ENCODE measurements around the gene ADAP1.
"Not testable (repeated sequence)": the region's sequence is repeated elsewhere in the genome, so short reads cannot be mapped to it uniquely, and the experiment has no call there.

Gene ADAP1

GRCh38 chr7:935874-936385 lies 18.6 kb downstream of the ADAP1 start:
- no peak for FAIRE-seq

GRCh38 chr7:935164-935873 lies 19.2 kb downstream of the ADAP1 start:
- FAIRE-seq, result no peak

GRCh38 chr7:934469-935163 lies 19.9 kb downstream of the ADAP1 start:
- no peak for FAIRE-seq

DNA sequence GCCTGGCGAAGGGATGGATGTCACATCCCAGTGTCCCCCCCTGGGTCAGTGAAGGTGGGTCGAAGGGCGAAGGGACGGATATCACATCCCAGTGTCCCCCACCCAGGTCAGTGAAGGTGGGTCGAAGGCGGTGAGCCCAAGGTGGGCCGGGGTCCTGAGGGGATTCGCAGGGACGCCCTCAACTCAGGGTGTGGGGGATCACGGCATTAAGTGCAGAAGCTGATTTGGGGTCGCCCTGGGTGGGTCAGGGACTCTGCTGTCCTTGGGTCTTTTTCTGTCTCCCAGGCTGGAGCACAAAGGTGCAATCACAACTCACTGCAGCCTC lies 21.9 kb downstream of the ADAP1 start:
- FAIRE-seq, result no peak

- no peak for FAIRE-seq
These were observed 22.4 kb downstream of the ADAP1 start for GRCh38 chr7:931871-932650.

- FAIRE-seq, result no peak
These were observed 23.3 kb downstream of the ADAP1 start for GRCh38 chr7:930975-931758.

DNA sequence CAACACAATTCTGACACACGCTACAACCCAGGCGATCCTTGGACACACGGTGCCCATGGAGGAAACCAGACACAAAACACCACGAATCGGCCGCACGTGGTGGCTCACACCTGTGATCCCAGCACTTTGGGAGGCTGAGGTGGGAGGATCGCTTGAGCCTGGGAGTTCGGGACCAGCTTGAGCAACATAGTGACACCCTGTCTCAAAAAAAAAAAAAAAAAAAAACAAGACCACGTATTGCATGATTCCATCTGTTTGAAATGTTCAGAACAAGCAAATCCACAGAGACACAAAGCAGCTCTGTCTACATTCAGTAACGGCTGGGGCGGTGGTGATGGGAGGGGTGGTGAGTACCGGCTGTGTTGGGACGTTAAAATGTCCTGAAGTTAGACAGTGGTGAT lies 25.2 kb downstream of the ADAP1 start:
- no peak for FAIRE-seq

DNA sequence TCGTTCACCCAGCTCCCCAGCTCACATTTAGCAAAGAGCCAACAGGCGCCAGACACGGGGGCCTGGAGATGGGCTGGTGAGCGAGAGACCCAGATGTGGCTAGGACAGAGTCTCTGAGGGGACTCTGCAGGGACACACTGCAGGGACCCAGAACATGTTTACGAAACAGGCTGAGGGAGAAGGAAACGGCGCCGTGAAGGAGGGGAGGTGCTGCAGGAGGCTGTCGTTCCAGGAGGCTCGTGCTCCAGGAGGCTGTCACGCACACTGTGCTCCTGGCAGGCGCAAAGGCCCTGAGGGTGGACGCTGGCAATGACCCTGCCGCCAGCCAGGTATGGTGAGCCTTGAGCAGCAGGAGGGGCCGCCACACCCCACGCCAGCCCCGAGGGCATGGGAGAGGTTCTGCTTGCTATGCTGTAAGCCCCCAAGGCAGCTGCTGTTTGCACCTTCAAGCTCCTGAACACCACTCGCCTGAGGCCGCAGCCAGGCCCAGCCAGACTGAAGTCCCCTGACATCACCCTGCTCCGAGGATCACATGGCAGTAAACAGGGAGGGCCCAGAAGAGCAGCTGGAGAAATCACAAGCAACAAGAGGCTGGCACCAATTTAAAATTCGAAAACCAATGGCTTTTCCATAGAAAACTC lies 27.3 kb downstream of the ADAP1 start:
- no peak for FAIRE-seq

DNA sequence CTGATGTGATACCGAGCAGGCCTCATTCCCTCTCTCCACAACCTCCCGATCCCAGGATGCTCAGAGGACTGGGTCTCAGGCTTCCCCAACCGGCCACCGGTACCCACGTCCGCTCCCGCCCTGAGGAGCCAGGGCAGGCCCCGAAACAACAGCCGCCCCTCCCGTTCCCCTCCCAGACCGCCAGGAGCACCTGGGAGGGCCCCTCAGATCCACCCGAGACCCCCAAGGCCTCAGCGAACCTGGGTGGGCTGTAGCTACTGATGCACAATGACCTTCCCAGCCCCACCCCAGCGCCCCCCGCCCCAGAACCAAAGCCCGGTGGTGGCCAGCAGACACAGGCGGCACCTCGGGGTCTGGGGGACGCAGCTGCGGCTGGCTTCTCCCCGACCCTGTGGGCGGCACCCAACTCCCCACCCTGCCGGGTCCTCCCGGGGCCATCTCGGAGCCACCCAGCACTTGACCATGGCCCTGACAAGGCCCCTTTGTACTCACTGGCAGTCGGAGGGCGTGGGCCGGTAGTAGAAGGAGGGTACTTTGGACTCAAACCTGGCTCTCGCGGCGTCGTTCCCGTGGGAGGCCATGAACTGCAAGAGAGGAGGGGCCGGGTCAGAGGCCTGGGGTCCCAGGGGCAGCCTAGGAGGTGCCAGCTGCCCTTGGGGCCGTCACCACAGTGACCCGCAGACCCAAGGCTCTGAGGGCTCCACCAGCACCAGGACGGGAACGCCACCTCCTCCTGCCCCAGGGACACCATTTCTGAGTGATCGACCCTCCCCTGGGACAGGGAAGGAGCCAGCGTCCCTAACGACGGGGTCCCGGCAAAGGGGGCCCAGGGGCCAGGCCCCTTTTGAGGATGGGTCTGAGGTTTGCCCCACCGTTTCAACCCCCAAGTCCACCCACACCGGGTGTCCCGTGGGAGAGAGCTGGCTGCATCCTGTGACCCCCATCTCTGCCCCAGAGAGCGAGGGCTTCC lies 28.1 kb downstream of the ADAP1 start:
- FAIRE-seq, result no peak

GRCh38 chr7:925601-926000 lies 28.9 kb downstream of the ADAP1 start:
- no peak for FAIRE-seq

DNA sequence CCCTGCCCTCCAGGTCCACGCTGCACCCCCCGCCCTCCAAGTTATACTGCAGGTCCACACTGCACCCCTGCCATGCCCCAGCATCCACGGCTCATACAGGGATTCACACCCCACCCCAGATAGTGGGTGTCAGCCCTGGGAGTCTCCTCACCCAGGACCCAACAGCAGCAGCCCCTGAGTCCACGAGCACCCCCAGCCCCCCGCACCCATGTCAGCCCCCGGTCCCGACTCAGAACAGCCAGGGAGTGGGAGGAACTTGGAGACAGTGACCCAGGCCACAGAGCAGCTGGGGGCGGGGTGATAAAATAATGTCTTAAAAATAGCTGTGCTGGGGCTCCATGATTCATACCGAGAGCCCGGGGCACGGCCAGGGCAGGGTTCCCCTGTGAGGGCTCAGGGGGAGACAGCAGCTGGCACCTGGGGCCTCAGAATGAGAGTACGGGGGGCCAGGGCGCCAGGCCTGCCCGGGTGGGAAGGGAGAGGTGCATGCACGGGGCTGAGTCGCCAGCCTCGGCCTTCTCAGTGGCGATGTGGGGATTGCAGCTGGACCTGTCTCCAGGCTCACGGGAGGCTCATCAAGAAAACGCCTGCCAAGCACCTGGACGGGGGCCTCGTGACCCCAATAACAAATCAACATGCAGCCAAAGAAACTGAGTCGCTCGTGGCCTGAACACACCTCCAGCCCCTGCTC lies 29.8 kb downstream of the ADAP1 start:
- FAIRE-seq, result no peak

DNA sequence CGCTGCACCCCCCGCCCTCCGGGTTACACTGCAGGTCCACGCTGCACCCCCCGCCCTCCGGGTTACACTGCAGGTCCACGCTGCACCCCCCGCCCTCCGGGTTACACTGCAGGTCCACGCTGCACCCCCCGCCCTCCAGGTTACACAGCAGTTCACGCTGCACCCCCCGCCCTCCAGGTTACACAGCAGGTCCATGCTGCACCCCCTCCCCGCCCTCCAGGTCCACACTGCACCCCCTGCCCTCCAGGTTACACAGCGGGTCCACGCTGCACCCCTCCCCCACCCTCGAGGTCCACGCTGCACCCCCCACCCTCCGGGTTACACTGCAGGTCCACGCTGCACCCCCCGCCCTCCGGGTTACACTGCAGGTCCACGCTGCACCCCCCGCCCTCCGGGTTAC lies 30.4 kb downstream of the ADAP1 start:
- not testable (repeated sequence) for FAIRE-seq

DNA sequence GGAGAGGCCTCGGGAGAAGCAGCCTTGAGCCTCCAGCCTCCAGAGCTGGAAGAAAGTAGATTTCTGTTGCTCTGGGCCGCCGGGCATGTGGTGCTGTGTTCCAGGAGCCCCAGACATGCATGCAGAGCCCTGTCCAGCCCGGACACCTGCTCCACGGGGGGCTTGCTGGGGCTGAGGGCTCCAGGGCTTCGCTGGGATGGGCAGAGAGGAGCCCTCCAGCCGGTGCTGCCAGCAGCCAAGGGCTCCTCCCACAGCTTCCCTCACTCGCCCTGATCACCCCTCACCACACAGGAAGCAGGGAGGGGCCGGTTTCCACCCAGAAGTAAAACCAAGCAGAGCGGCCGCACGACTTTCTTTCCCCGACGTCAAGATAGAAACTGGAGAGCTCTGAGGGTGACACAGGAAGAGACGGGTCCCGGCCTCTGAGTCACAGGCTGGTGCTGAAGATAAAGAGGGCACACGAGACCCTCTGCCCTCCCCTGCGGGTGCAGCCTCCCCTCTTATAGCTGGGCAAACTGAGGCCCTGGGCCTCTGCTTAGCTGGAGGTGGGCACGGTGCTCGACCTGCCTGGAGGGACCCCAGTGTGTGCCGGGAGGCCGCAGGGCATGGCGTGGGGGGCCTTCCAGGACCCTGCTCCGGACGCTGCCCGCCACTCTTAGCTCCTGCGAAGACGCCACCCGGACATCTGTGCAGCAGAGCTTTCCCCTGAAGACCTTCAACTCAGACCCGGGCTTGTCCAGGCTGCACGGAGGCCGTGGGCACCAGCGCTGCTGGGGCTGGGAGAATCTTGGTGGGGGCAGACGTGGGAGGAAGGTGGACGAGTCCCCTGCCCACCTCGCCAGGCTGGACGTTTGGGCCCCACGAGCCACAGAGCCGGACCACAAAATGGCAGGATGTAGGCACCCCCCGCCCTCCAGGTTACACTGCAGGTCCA lies 31.1 kb downstream of the ADAP1 start:
- no peak for FAIRE-seq

DNA sequence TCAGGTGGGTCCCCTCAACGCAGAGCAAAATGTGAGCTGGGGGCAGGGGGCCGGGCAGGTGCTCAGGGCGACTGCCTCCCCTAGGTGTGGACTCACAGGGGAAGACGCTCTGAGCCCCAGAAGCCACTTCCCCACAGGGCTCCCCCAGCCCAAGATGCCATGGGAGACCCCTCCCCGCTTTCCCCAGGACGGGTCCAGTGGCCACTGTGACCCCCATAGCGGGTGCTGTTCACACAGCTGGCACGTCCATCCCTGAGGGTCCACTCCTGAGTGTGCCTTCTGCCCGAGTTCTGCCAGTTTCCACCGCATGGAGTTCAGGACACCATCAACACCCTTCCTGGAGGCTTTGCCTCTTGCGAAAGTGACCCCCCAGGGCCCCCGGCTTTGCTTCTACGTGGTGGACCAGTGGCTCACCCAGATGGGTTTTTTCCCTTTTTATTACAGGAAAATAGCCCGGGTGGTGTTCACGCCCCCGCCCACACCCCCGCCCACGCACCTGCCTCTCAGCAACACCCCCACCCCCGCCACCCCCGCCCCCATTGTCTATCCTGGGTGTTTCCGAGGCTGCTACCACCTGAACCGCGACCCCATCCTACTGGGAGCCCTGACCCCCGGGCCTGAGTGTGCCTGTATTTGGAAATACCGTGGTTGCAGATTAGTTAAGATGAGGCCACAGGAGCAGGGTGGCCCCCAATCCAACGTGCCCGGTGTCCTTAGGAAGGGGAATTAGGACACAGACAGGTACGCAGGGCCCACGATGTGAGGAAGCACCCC lies 32.0 kb downstream of the ADAP1 start:
- FAIRE-seq, result no peak

DNA sequence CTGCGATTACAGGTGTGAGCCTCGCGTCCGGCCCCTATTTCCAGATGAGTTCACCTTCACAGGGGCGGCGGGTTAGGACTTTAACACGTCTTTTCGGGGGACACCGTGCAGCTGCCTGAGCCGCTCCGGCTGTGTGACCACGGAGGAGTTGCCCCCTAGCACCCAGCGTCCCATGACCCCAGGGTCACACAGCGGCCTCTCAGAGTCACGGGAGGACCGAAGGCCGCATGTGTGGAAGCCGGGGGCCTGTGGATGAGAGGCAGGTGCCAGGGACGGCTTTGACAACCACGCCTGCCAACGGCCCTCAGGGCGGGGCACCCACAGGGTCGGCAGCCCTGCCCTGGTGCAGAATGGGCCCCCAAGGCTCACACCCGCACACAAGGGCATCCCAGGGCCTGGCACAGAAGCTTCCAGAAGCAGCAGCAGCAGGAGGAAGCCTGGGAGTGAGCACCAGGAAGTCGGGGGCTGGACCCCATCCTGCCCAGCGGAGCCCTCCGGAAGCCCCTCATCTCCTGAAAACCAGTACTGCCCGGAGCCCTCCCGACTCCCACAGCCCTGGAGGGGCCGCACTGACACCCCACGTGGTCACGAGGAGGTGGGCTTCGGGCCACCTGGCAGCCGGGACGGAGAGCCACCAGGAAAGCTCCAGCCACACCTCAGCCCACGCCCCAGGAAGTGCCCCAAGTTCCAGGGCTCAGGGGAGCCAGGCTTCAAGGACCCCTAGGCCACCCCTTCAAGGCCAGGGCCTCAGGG lies 32.7 kb downstream of the ADAP1 start:
- FAIRE-seq, result no peak

- no peak for FAIRE-seq
These were observed 33.4 kb downstream of the ADAP1 start for GRCh38 chr7:921071-921461.

- FAIRE-seq, result no peak
These were observed 34.0 kb downstream of the ADAP1 start for GRCh38 chr7:920351-921070.

All from islet of Langerhans (tissue), 1 donor.